ENCODE results near the gene ZP1. TPM values are rescaled to one million over a fixed set of nuclear protein-coding genes. Genes with fewer than 3 reads are reported as not detected.

The ZP1 gene
- total RNA-seq, 1 donor from 2014 or later, result 0.40 TPM

DNA sequence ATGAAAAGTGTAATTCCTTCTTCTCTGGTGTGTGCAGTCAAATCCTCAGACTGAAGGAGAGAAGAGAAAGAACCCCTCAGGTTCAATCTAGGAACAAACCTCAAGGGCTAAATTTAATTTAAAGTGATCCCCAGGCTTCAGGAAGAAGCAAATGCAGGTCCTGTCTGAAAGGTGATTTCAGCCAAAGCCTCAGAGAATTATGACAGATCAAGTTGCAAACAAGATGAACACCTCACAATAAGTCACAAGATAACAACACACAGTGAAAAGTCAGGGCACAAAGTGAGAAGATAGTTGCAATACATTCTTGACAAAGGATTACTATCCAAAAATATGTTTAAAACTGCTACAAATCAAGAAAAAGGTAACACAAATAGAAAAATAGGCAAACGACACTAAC, 11.8 kb downstream of the ZP1 start:
- H3K4me1 Mint-ChIP-seq (ENCODE audit: low read depth), result no peaks in the 10 kb centered on the region
- no peaks in the 10 kb centered on the region for H3K27me3 Mint-ChIP-seq (ENCODE audit: low read depth)
- H3K4me3 Mint-ChIP-seq (ENCODE audit: unreplicated experiment), result no peak overlapping the region
- no peak overlapping the region for H3K27ac Mint-ChIP-seq (ENCODE audit: unreplicated experiment)
- H3K36me3 Mint-ChIP-seq (ENCODE audit: low read depth), result peaks cover 22% of the 10 kb centered on the region
- H3K9me3 Mint-ChIP-seq (ENCODE audit: low read depth), result no peaks in the 10 kb centered on the region
- DNase-seq (ENCODE audit: low spot score), result no peak
- TF ChIP-seq, protein P1, sequence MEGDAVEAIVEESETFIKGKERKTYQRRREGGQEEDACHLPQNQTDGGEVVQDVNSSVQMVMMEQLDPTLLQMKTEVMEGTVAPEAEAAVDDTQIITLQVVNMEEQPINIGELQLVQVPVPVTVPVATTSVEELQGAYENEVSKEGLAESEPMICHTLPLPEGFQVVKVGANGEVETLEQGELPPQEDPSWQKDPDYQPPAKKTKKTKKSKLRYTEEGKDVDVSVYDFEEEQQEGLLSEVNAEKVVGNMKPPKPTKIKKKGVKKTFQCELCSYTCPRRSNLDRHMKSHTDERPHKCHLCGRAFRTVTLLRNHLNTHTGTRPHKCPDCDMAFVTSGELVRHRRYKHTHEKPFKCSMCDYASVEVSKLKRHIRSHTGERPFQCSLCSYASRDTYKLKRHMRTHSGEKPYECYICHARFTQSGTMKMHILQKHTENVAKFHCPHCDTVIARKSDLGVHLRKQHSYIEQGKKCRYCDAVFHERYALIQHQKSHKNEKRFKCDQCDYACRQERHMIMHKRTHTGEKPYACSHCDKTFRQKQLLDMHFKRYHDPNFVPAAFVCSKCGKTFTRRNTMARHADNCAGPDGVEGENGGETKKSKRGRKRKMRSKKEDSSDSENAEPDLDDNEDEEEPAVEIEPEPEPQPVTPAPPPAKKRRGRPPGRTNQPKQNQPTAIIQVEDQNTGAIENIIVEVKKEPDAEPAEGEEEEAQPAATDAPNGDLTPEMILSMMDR (IDR thresholded peaks at IDR 0.05), result no peak

- no peaks in the 10 kb centered on the region for H3K27me3 Mint-ChIP-seq (ENCODE audit: low read depth)
- peak; percentile 24 for DNase-seq (ENCODE audit: low spot score)
- peaks cover 22% of the 10 kb centered on the region for H3K36me3 Mint-ChIP-seq (ENCODE audit: low read depth)
- H3K9me3 Mint-ChIP-seq (ENCODE audit: low read depth), result no peaks in the 10 kb centered on the region
- no peaks in the 10 kb centered on the region for H3K4me1 Mint-ChIP-seq (ENCODE audit: low read depth)
- H3K27ac Mint-ChIP-seq (ENCODE audit: unreplicated experiment), result no peak overlapping the region
- TF ChIP-seq, protein P1 (IDR thresholded peaks at IDR 0.05), result no peak
- no peak overlapping the region for H3K4me3 Mint-ChIP-seq (ENCODE audit: unreplicated experiment)
Observed at GRCh38 chr11:60879971-60880588, 12.7 kb downstream of the ZP1 start.

GRCh38 chr11:60880643-60881282, 13.4 kb downstream of the ZP1 start:
- TF ChIP-seq, protein P1 (IDR thresholded peaks at IDR 0.05), result no peak
- Mint-ChIP-seq H3K9me3 (ENCODE audit: low read depth) (no peaks in the 10 kb centered on the region), H3K27ac (ENCODE audit: unreplicated experiment) (no peak overlapping the region), H3K4me3 (ENCODE audit: unreplicated experiment) (no peak overlapping the region), H3K27me3 (ENCODE audit: low read depth) (no peaks in the 10 kb centered on the region), H3K4me1 (ENCODE audit: low read depth) (no peaks in the 10 kb centered on the region), H3K36me3 (ENCODE audit: low read depth) (peaks cover 22% of the 10 kb centered on the region)
- peak; percentile 27 for DNase-seq (ENCODE audit: low spot score)

DNA sequence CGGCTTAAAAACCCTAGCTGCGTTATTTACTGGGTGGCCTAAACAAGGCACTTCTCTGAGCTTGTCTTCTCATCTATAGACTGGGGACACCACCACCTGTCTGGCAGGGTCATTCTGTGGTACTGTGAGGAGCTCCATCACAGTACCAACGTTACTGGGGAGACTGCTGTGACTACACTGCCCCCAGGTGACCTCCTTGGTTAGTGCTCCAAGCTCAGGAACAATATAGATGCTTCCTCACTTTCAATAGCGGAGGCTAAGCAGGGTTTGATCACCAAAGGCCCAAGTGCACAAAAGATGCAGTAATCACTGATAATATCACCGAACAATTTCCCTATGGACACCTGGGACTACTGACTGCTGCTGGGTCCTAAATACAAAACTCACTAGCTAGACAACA, 20.2 kb downstream of the ZP1 start:
- H3K27me3 Mint-ChIP-seq (ENCODE audit: low read depth), result no peaks in the 10 kb centered on the region
- peaks cover 14% of the 10 kb centered on the region for H3K36me3 Mint-ChIP-seq (ENCODE audit: low read depth)
- no peaks in the 10 kb centered on the region for H3K4me1 Mint-ChIP-seq (ENCODE audit: low read depth)
- H3K4me3 Mint-ChIP-seq (ENCODE audit: unreplicated experiment), result no peak overlapping the region
- TF ChIP-seq, protein P1 (IDR thresholded peaks at IDR 0.05), result peak; percentile 80
- DNase-seq (ENCODE audit: low spot score), result no peak
- H3K9me3 Mint-ChIP-seq (ENCODE audit: low read depth), result no peaks in the 10 kb centered on the region
- H3K27ac Mint-ChIP-seq (ENCODE audit: unreplicated experiment), result no peak overlapping the region

DNA sequence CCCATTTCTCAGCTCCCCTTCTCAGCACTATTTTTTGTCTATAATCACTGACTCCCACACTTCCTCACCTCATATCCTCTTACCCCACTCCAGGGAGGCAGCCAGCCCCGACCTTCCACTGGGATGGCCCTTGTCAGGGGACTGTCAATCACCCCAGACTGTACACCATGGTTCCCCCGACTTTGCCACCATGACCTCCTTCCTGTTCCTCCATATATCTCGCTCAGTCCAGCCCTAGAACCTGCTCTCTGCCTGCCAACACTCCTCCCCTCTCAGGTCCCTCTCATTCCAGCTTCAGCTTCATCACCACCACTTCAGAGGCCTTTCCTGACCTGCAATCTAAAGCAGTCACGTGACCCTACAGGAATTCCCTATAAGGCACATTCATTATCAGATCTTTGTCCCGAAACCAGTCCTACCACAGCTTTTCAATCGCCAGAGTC, 22.5 kb downstream of the ZP1 start:
- no peak for DNase-seq (ENCODE audit: low spot score)

More for the DNA sequence above, 22.5 kb downstream of the ZP1 start:
- Mint-ChIP-seq H3K9me3 (ENCODE audit: low read depth) (no peaks in the 10 kb centered on the region), H3K4me1 (ENCODE audit: low read depth) (no peaks in the 10 kb centered on the region), H3K4me3 (ENCODE audit: unreplicated experiment) (no peak overlapping the region), H3K27me3 (ENCODE audit: low read depth) (no peaks in the 10 kb centered on the region), H3K36me3 (ENCODE audit: low read depth) (peaks cover 10% of the 10 kb centered on the region), H3K27ac (ENCODE audit: unreplicated experiment) (no peak overlapping the region)
- TF ChIP-seq, protein P1 (IDR thresholded peaks at IDR 0.05), result no peak

All from chondrocyte (in vitro differentiated cells).